ENCODE measurements around the gene TPGS1.

- no peak for TF ChIP-seq CTCF (IDR thresholded peaks at IDR 0.05; ENCODE audit: extremely low read depth in 1 of 2, insufficient read depth in 1 of 2, low read depth in 1 of 2, low read length in 2 of 2)
- TF ChIP-seq POLR2A (IDR thresholded peaks at IDR 0.05; ENCODE audit: low read depth, low read length): no peak
- no peak for TF ChIP-seq POLR2AphosphoS5 (IDR thresholded peaks at IDR 0.05; ENCODE audit: insufficient read depth, low read depth, low read length)
Measured at GRCh38 chr19:497491-497868, 9.8 kb upstream of the TPGS1 start.

Measured in endothelial cell of umbilical vein (primary cell).